Skeletal muscle tissue (tissue), 4 donors: ENCODE data around the gene MPV17. TPM values are rescaled to one million over a fixed set of nuclear protein-coding genes. Genes with fewer than 3 reads are reported as not detected.
"Not testable (repeated sequence)": the region's sequence is repeated elsewhere in the genome, so short reads cannot be mapped to it uniquely, and the experiment has no call there.

Source experiments
- H3K27ac ChIP-seq: one replicate; pipeline ENCODE4 v1.7.0; 2013; ENCODE audit warnings: mild to moderate bottlenecking, low read depth, low read length, inconsistent platforms
- H3K27me3 ChIP-seq, 3 donors: one replicate each; pipeline ENCODE4 v1.7.0; 2013; ENCODE audit warnings: low read length in 3 of 3; ENCODE audit not compliant: control insufficient read depth in 3 of 3, insufficient read depth in 3 of 3
- H3K36me3 ChIP-seq, 3 donors: one replicate each; pipeline ENCODE4 v1.7.0; 2013; ENCODE audit warnings: low read length in 3 of 3; ENCODE audit not compliant: control insufficient read depth in 3 of 3, insufficient read depth in 3 of 3
- H3K4me1 ChIP-seq, 3 donors: one replicate each; pipeline ENCODE4 v1.7.0; 2013; ENCODE audit warnings: low read length in 3 of 3, mild to moderate bottlenecking in 3 of 3; ENCODE audit not compliant: control insufficient read depth in 3 of 3, insufficient read depth in 3 of 3
- H3K4me3 ChIP-seq, 3 donors: one replicate each; pipeline ENCODE4 v1.7.0; 2013; ENCODE audit warnings: low read length in 3 of 3
- H3K9ac ChIP-seq, 3 donors: one replicate each; pipeline ENCODE4 v1.7.0; 2013; ENCODE audit warnings: low read length in 3 of 3, mild to moderate bottlenecking in 3 of 3, moderate library complexity in 2 of 3, low read depth in 1 of 3
- H3K9me3 ChIP-seq, 3 donors: one replicate each; pipeline ENCODE4 v1.7.0; 2013; ENCODE audit warnings: low read length in 3 of 3; ENCODE audit not compliant: control insufficient read depth in 3 of 3
- total RNA-seq: library from RNA; depleted of rRNA; stranded (reverse); fragments of >200 nt; gene quantifications from one replicate; pipeline ENCODE4 v1.2.3, GENCODE V29; 2014
- donor health status: Osteomylitis.

The MPV17 gene
- total RNA-seq, 1 donor from 2014 or later, result 23.0 TPM

DNA sequence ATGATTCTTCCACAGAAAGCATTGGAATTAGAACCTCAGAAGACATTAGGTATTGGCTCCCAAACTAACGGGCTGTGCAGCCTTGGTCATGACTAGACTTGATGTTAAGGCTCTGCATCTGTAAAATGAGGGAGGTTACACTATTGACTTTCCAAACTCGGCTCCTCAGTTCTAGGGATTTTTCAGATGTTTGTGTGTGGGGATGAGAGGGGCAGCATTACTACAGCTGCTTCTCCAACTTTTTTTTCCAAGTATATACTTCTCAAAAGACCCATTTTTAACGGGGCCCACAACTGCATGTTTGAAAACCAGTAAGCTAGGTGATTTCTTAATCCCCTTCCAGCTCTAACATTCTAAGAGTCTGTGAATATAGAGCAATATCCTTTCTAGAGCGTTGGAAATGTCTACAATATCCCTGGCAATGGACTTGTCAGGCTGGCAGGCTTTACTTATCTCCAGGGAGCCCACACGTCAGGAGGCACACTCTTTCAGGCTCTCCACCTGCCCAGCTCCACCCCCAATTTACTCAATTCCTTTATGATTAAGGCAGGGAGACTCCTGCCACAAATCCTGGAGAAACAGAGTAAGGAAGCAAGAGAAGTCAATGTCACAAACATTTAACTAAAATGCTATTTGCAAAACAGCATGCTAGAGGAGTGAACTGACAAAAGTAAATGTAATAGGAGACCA lies 844 bp upstream of the MPV17 start:
- Histone ChIP-seq H3K4me3 (peak overlapping the region; percentile 91 to 96 (median 94)), H3K9ac (peak overlapping the region; percentile 97 to 99 (median 99)), H3K27ac (peak overlapping the region; percentile 100), H3K27me3 (no peaks in the 10 kb centered on the region), H3K36me3 (peaks cover 21 to 26% (median 24%) of the 10 kb centered on the region in 3 donors), H3K4me1 (peaks cover 33 to 44% (median 39%) of the 10 kb centered on the region in 3 donors), H3K9me3 (no peaks in the 10 kb centered on the region)

GRCh38 chr2:27322301-27322765 lies 564 bp downstream of the MPV17 start:
- Histone ChIP-seq H3K27ac (peak overlapping the region; percentile 100), H3K4me1 (peaks cover 35 to 47% (median 41%) of the 10 kb centered on the region in 3 donors), H3K36me3 (peaks cover 12 to 15% (median 13%) of the 10 kb centered on the region in 3 donors), H3K9ac (peak overlapping the region; percentile 97 to 99 (median 99)), H3K27me3 (no peaks in the 10 kb centered on the region), H3K4me3 (peak overlapping the region; percentile 91 to 96 (median 94)), H3K9me3 (no peaks in the 10 kb centered on the region)

DNA sequence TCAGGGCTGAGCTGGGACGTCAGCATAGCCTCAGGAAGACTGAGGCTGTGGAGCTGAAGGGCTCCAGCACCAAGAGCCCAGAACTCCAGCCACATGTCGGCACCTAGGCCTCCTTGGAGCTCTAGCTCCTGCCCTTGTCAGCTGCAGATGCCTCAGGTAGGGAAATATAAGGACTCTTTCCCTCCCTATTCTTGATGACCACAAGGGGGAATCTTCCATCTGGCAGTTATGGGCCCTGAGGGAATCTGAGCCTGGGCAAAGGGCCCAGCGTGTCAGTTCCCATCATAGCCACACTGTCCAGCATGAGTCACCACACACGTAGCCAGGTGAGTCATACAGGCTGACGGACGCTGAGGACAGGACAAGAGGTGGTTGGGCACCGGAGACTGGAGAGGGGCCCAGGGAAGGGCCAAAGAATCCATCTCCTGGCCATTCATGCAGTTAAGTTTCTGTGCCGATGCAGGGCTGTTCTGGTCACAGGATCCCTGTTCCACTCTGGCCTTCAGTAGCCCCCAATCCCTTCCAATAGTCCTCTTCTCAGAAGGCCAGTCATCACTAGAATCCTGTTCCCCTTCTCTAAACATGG lies 1.8 kb downstream of the MPV17 start:
- Histone ChIP-seq H3K9ac (peak overlapping the region; percentile 27 to 57 (median 41)), H3K36me3 (peaks cover 0 to 4% (median 2%) of the 10 kb centered on the region in 3 donors), H3K4me3 (peak overlapping the region; percentile 19 to 54 (median 22)), H3K9me3 (no peaks in the 10 kb centered on the region), H3K4me1 (peaks cover 43 to 60% (median 53%) of the 10 kb centered on the region in 3 donors), H3K27me3 (no peaks in the 10 kb centered on the region), H3K27ac (peak overlapping the region; percentile 100)

DNA sequence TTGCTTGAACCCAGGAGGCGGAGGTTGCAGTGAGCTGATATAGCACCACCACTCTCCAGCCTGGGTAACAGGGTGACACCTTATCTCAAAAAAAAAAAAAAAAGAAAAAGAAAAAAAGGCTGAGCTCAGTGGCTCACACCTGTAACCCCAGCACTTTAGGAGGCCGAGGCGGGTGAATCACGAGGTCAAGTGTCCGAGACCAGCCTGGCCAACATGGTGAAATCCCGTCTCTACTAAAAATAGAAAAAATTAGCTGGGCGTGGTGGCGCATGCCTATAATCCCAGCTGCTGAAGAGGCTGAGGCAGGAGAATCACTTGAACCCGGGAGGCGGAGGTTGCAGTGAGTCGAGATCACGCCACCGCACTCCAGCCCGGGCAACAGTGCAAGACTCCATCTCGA lies 3.1 kb downstream of the MPV17 start:
- not testable (repeated sequence) for H3K27me3 ChIP-seq, H3K9ac ChIP-seq, H3K4me3 ChIP-seq, H3K9me3 ChIP-seq, H3K36me3 ChIP-seq
- peak overlapping the region; percentile 100 for H3K27ac ChIP-seq
- peaks cover 43 to 65% (median 60%) of the 10 kb centered on the region in 3 donors for H3K4me1 ChIP-seq

DNA sequence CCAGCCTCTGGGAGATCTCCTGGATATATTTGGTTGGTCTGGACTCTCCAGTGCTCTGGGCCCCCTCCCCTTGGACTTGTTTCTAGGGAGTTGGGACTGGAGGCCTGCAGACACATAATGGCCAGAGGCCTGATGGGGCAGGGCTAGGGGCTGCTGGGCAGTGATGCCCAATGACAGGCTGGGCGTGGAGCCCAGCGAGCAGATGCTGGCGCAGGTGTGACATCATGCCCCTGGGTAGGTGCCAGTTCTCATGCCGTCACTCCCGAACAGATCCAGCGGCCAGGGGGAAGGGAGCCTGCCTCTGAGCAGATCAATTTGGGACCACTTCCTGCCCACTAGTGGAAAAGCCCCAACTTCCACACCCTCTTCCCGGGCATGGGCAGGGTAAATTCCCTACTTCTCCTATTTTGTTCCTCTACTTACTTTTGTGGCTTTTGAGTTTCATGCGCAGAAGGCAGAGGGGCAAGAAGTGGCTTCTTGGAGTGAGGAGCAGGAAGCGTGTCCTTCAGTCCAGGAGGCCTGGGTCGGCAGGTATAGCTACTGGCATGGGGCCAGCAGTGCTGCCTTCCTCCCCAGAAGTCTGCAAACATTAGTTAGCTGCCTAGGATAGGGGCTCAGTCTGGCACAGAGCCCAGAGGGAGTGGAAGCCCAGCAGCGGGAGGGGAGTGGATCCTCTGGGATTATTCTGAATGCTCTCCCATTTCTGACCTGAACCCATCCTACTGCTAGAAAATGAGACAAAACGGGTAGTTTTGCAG lies 6.1 kb downstream of the MPV17 start:
- Histone ChIP-seq H3K36me3 (peaks cover 0 to 3% (median 0%) of the 10 kb centered on the region in 3 donors), H3K4me3 (no peak overlapping the region), H3K9ac (peak overlapping the region in 1 of 3 donors; percentile 28), H3K27ac (no peak overlapping the region), H3K4me1 (peaks cover 23 to 51% (median 47%) of the 10 kb centered on the region in 3 donors), H3K9me3 (no peaks in the 10 kb centered on the region), H3K27me3 (no peaks in the 10 kb centered on the region)

DNA sequence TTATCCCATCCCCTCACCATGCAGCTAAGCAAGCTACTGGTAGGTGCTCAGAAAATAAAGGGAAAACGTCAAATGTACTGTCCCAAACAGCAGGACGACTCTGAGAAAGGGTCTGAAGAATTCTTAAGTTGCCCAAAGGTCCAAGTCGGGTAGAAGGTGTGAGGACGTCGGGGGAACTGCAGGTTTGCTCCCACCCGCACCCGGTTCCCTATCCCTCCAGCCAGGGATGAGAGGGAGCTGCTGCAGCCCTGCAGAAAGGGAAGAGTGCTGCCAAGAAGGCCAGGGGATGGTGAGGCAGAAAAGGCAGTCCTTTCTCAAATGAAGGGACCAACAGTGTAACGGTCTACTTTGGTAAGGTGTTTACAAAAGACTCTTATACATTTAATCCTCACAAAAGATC lies 7.8 kb downstream of the MPV17 start:
- no peak overlapping the region for H3K4me3 ChIP-seq
- H3K36me3 ChIP-seq, result peaks cover 0 to 5% (median 0%) of the 10 kb centered on the region in 3 donors
- no peak overlapping the region for H3K27ac ChIP-seq

GRCh38 chr2:27314709-27315108 lies 8.2 kb downstream of the MPV17 start:
- peaks cover 0 to 6% (median 2%) of the 10 kb centered on the region in 3 donors for H3K36me3 ChIP-seq
- H3K27me3 ChIP-seq, result no peaks in the 10 kb centered on the region
- peaks cover 10 to 31% (median 30%) of the 10 kb centered on the region in 3 donors for H3K4me1 ChIP-seq
- no peaks in the 10 kb centered on the region for H3K9me3 ChIP-seq
- no peak overlapping the region for H3K27ac ChIP-seq
- H3K4me3 ChIP-seq, result no peak overlapping the region
- H3K9ac ChIP-seq, result peak overlapping the region in 2 of 3 donors; percentile 19 to 50

More for the DNA sequence above, 7.8 kb downstream of the MPV17 start:
- Histone ChIP-seq H3K27me3 (no peaks in the 10 kb centered on the region), H3K9ac (no peak overlapping the region), H3K9me3 (no peaks in the 10 kb centered on the region), H3K4me1 (peaks cover 10 to 35% (median 33%) of the 10 kb centered on the region in 3 donors)

- Histone ChIP-seq H3K27me3 (no peaks in the 10 kb centered on the region), H3K4me3 (no peak overlapping the region), H3K36me3 (peaks cover 0 to 10% (median 8%) of the 10 kb centered on the region in 3 donors), H3K27ac (no peak overlapping the region), H3K9ac (peak overlapping the region in 2 of 3 donors; percentile 19 to 50), H3K9me3 (no peaks in the 10 kb centered on the region), H3K4me1 (peaks cover 10 to 28% (median 27%) of the 10 kb centered on the region in 3 donors)
These were observed 8.8 kb downstream of the MPV17 start for GRCh38 chr2:27313882-27314645.

DNA sequence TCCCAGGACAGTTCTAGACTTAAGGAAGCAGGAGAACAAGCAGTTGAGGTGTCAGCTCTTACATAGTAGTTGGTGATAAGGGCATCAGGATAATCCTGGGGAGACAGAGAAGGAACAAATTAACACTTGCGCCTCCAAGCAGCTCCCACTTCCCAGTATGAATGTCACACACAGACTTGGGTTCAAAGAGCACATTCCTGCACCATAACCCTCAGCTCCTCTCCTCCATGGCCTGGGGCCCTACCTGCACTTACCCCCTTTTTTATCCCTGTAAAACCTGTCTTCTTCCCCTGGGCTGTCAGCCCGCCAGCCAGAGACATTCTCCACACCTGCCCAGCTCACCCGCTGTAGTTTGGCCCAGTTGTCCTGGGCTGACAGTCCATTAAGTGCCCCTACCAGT lies 10.7 kb downstream of the MPV17 start:
- Histone ChIP-seq H3K27ac (no peak overlapping the region), H3K27me3 (peaks cover 4 to 13% (median 4%) of the 10 kb centered on the region in 3 donors), H3K9ac (no peak overlapping the region), H3K4me1 (peaks cover 6 to 34% (median 33%) of the 10 kb centered on the region in 3 donors), H3K4me3 (no peak overlapping the region), H3K36me3 (peaks cover 15 to 19% (median 18%) of the 10 kb centered on the region in 3 donors), H3K9me3 (no peaks in the 10 kb centered on the region)
